ENCODE measurements around the gene F13B.
"Not testable (repeated sequence)": the region's sequence is repeated elsewhere in the genome, so short reads cannot be mapped to it uniquely, and the experiment has no call there.

F13B gene

GRCh38 chr1:197066719-197067456 lies at the start of gene F13B:
F13B (minus strand) TSS chr1:197067260; CDS start chr1:197067223, 37 bp downstream.
- no peak for DNase-seq (ENCODE audit: low read depth)

- no peak for DNase-seq (ENCODE audit: low read depth)
Observed at GRCh38 chr1:197116156-197116555, 49.1 kb upstream of the F13B start.

- no peak for DNase-seq (ENCODE audit: low read depth)
Observed at GRCh38 chr1:197106869-197107268, 39.8 kb upstream of the F13B start.

GRCh38 chr1:197103300-197103699 lies 36.2 kb upstream of the F13B start:
- DNase-seq (ENCODE audit: low read depth), result no peak

GRCh38 chr1:197101978-197102377 lies 34.9 kb upstream of the F13B start:
- no peak for DNase-seq (ENCODE audit: low read depth)

- DNase-seq (ENCODE audit: low read depth), result no peak
Observed at GRCh38 chr1:197100677-197101076, 33.6 kb upstream of the F13B start.

GRCh38 chr1:197099444-197099843 lies 32.4 kb upstream of the F13B start:
- no peak for DNase-seq (ENCODE audit: low read depth)

- not testable (repeated sequence) for DNase-seq (ENCODE audit: low read depth)
Observed at GRCh38 chr1:197096971-197097370, 29.9 kb upstream of the F13B start.

GRCh38 chr1:197096137-197096536 lies 29.1 kb upstream of the F13B start:
- DNase-seq (ENCODE audit: low read depth), result no peak

- no peak for DNase-seq (ENCODE audit: low read depth)
Observed at GRCh38 chr1:197093226-197093885, 26.3 kb upstream of the F13B start.

GRCh38 chr1:197092491-197093023 lies 25.5 kb upstream of the F13B start:
- no peak for DNase-seq (ENCODE audit: low read depth)

- DNase-seq (ENCODE audit: low read depth), result no peak
Observed at GRCh38 chr1:197083474-197083873, 16.4 kb upstream of the F13B start.

- DNase-seq (ENCODE audit: low read depth), result no peak
Observed at GRCh38 chr1:197081117-197081753, 14.2 kb upstream of the F13B start.

- no peak for DNase-seq (ENCODE audit: low read depth)
Observed at GRCh38 chr1:197080323-197080722, 13.3 kb upstream of the F13B start.

GRCh38 chr1:197076585-197076984 lies 9.5 kb upstream of the F13B start:
- DNase-seq (ENCODE audit: low read depth), result no peak

- DNase-seq (ENCODE audit: low read depth), result no peak
Observed at GRCh38 chr1:197073978-197074377, 6.9 kb upstream of the F13B start.

- DNase-seq (ENCODE audit: low read depth), result no peak
Observed at GRCh38 chr1:197067457-197067818, 378 bp upstream of the F13B start.

- DNase-seq (ENCODE audit: low read depth), result no peak
Observed at GRCh38 chr1:197066277-197066676, 783 bp downstream of the F13B start.

GRCh38 chr1:197065559-197065958 lies 1.5 kb downstream of the F13B start:
- no peak for DNase-seq (ENCODE audit: low read depth)

GRCh38 chr1:197063212-197063611 lies 3.8 kb downstream of the F13B start:
- DNase-seq (ENCODE audit: low read depth), result no peak

GRCh38 chr1:197062692-197063091 lies 4.4 kb downstream of the F13B start:
- no peak for DNase-seq (ENCODE audit: low read depth)

- DNase-seq (ENCODE audit: low read depth), result no peak
Observed at GRCh38 chr1:197049100-197049499, 18.0 kb downstream of the F13B start.

Data from stimulated activated CD8-positive, alpha-beta memory T cell treated with anti-CD3 and anti-CD28 coated beads, Interleukin-12 subunit alpha, Interleukin-12 subunit beta, amount 100 ng/mL, for 4 hours (primary cell).